NCI-H1417 treated with DMSO at 0.1 percent for 48 hours (cell line): ENCODE results near the gene SIN3A.

Experiments
- DNase-seq: peaks from one replicate; lab custom pipeline; 2025; lab: John Stamatoyannopoulos, UW

SIN3A gene

DNA sequence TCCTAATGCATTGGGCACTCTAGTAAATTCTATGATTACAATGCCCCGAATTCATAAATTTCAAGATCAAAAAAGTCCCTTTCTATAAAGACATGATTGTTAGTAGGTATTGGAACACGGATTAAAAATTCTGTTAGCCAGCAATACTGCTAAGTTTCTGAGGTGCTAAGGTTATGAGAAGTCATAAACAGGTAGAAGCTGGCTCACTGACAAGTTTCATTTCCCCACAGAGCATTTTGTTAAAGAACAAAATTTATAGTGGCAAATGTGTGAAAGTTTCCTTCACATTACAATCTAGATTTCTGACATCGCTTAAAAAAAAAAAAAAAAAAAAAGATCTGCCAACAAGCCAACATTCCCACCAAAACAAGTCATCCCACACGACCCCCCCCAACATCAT lies 70.7 kb downstream of the SIN3A start:
- DNase-seq: no peak

DNA sequence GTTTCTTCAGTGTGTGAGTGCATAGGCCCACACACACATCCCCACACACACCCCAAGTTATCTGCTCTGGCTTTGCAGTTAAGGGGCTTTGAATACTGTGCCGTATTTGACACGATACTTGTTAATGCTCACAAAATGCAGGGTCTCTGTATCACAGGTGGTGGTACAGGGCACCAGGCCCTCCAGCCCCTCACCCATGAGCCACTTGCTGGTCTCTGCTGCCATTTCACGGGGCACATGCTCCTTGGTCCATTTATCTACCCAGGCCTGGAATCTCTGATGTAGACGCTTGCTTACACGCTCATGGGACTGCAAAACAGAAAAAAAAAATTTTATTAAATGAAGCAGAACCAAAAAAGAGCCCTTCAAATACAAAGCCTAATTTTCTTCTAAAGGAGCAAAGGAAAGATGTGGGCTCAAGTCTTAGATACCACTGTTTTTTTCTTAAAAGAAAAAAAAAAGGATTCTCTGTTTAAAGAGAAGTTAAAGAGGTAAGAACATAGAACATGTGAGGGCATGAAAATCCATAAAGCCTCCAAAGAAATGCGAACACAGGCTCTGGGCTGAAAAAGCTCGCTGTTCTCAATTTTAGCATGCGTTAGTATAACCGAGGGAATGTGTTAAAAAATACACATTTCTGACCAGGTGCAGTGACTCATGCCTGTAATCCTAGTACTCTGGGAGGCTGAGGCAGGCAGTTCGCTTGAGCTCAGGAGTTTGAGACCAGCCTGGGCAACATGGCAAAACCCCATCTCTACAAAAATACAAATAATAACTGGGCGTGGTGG lies 79.4 kb downstream of the SIN3A start:
- no peak for DNase-seq

- DNase-seq: no peak
These were observed 80.0 kb downstream of the SIN3A start for GRCh38 chr15:75371486-75371885.

DNA sequence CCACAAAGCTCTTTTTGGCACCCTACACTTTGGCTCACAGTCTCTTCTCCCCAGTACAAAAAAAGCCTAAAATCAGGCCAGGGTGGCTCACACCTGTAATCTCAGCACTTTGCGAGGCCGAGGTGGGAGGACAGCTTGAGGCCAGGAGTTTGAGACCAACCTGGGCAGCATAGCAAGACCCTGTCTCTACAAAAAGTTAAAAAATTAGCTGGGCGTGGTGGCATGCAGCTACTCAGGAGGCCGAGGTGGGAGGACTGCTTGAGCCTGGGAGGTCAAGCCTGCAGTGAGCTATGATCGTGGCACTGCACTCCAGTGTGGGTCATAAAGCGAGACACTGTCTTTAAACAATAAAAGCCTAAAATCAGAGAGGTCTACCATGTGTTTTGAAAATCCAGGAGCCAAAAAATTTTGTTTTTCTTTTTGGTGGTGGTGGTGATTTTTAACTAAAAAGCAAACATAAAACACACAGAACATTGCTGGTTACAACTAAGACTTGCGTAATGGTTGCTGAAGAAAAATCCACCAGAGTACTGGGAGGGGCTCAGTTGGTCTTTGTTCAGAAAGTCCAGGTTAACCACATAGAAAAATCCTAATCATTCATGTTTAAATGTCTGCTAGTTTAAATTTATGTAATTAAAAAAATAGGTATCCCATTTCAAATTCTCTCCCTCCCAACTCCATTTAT lies 81.5 kb downstream of the SIN3A start:
- no peak for DNase-seq

GRCh38 chr15:75368689-75369239 lies 82.7 kb downstream of the SIN3A start:
- no peak for DNase-seq

GRCh38 chr15:75367913-75368688 lies 83.4 kb downstream of the SIN3A start, which contains the start of gene MAN2C1:
TSS of gene MAN2C1 (minus strand) at chr15:75368607. CDS start at chr15:75368583, 24 bp downstream.
- peak; percentile 73 for DNase-seq

GRCh38 chr15:75367406-75367912 lies 84.0 kb downstream of the SIN3A start:
- DNase-seq: no peak

DNA sequence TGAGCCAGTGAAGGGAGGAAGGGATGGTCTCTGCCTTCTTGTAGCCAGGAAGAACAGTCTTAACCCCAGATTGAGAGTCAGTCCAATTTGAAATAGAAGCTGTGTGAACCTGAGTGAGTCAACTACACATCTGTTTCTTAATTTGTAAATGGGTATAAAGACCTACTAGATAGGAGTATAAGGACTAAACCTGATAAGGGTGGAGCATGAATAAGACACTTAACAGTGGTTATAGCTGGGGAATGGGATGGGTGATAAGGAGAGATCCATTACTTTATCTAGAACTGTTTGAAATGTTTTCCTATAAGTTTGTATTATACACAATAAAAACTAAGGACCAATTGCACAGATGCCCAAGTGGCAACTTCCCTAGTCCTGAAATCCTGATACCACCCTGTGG lies 84.5 kb downstream of the SIN3A start:
- DNase-seq: no peak

DNA sequence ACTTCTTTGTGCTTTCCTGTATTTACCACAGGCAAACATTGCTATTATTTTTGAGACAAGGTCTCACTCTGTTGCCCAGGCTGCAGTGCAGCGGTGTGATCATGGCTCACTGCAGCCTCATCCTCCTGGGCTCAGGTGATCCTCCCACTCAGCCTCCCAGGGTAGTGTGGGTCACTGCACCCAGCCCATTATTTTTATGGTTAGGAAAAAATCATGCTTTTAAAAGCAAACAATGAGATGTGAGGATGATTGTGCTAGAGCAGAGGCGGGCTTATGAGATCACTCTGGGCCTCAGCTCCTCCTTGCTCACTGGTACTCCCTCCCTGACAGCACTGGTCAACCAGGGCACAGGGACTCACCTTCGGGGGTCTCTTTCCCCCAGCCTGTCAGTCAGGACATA lies 85.3 kb downstream of the SIN3A start:
- DNase-seq: no peak

- no peak for DNase-seq
These were observed 86.6 kb downstream of the SIN3A start for GRCh38 chr15:75364881-75365280.

GRCh38 chr15:75363786-75364185 lies 87.7 kb downstream of the SIN3A start:
- no peak for DNase-seq

GRCh38 chr15:75362642-75363249 lies 88.7 kb downstream of the SIN3A start:
- no peak for DNase-seq

DNA sequence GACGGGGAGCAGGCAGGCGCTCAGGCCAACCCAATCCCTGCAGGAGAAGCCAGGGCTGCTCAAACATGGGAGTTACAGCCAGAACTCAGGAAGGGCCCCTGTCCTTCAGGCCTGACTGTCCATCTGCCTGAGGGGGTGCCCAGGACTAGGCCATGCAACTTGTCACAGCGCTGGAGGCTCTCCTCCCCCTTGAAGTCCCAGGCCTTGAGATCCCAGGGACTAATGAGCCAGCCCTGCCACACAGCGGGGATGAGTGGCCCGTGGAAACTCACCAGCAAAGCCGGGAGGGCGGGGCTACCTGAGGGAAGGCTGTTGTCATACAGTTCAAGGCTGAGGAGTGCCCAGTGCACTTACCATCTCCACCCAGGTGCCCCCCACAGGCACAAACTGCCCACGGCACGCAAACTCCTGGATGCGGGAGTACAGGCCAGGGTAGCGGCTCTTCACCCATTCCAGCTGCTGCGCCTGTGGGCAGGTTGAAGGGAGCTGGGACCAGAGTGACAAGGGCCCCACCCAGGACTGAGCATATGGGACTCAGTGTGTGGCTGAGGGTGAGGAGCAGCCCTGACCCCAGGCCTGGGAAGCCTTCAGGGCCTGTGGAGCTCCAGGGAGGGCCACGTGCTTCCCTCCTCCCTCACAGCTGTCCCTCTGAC lies 89.4 kb downstream of the SIN3A start:
- DNase-seq: no peak

DNA sequence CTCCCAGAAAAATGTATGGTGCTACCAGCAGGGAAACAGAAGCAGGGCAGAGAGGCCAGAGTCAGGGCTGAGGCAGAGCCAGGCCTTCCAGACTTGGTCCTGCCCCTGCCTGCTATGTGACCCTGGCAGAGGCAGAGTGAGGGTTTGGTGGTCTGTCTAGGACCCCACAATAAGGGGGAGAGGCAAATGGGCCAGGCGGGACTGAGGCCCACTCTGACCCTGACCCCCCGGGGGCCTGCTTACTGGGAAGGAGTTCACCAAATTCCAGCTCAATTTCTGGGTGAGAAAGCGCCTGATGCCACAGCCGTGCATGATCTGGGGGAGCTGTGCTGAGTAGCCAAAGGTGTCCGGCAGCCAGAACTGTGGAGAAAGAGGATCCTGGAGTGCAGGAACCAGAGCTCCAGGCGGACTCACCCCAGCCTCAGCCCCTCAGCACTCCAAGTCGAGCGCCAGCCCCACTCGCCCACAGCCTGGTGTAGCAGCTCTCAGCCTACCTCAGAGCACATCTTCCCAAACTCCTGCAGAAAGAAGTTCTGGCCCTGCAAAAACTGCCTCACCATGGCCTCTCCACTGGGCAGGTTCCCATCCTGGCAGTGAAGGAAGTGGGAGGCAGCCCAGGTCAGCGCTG lies 90.0 kb downstream of the SIN3A start:
- no peak for DNase-seq

DNA sequence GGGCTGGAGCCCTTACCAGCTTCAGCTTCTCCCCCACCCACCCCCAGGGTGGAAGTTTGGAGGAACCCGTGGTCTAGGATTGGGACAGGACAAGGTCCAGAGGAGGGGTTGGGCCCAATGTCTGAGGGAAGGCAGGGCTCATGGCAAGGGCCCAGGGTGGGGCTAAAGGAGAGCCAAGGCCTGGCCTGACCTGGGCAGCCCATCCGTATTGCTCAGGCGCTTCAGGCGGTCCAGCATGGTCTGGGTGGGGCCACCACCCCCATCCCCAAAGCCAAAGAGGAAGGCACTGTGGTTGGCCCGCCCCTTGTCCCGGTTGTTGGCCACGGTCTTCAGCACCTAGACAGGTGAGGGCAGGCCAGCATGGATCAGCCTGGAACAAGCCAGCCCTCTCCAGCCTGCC lies 90.6 kb downstream of the SIN3A start:
- DNase-seq: no peak

- DNase-seq: no peak
These were observed 91.1 kb downstream of the SIN3A start for GRCh38 chr15:75360391-75360790.

DNA sequence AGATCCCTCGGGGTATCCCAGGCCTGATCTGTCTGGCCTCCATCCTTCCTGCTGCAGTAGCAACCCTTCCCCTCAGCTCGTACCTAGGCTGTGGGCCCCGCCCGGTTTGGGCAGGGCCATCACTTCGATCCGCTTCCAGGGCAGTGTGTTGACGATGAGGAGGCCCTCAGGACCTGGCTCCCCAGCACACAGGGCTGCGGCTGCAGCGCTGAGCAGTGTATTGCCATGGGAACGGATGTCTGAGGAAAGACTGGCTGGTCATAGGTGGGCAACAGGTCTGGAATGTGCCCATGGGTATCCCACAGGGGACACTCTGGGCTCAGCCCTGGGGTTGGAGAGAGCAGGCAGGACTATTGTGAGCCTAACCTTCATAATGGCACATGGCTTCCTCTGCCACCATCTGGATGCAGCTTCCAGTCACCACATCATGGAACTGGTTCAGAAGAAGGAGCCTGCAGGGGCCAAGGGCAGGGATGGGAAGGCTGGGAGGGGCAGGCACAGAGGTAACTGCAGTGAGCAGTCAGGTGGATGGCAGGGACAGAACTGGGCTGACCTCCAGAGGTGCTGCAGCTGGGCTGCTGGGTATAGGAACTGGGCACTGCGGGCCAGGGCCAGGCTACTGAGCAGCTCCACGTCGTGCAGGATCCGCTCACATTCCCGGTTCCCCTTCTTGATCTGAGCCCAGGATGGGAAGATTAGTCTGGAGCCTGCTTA lies 91.8 kb downstream of the SIN3A start:
- no peak for DNase-seq

GRCh38 chr15:75358771-75359536 lies 92.5 kb downstream of the SIN3A start:
- no peak for DNase-seq

DNA sequence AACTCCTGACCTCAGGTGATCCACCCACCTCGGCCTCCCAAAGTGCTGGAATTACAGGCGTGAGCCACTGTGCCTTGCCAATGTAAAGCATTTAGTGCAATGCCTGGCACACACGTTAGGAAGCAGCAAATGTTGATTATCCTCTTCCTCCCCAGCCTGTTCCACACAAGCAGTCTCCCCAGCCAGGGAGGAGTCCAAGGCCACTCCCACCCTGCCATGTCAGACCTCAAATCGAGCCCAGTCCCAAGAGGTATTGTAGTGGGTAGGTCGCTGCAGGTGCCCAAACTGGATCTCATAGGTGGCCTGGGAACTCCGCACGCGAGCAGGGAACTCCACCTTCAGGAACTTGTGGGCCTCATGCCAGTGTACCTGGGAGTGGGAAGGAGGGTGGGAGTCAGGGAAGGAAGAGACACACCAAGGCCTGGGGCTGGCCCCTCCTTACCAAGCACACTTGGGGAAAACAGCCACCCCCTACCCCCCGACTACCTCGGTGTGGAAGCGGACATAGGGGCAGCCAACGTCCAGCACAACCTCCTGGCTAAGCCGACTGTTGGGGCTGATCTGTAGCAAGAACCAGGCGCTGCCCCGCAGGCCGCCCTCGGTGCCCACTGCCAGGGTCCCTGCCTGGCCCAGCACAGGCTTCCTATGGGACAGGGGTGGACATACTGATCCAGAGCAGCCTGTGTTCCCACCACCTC lies 93.4 kb downstream of the SIN3A start:
- DNase-seq: no peak
